Lung (tissue), 12 donors: ENCODE measurements around the gene ACACB. TPM values are rescaled to one million over a fixed set of nuclear protein-coding genes. Genes with fewer than 3 reads are reported as not detected.

Experiments used
- ATAC-seq: fragments of 200-7000 bp; cut with Tn5 transposase; one replicate; pipeline ENCODE4 v1.9.1; 2020; ENCODE audit warnings: moderate number of reproducible peaks; ENCODE audit not compliant: insufficient read depth, low FRiP score
- DNase-seq, 3 donors: peaks; one replicate each; pipeline ENCODE4 v3.0.0-alpha.2; 2013 to 2017
- H3K27ac ChIP-seq, 2 donors: one replicate each; pipeline ENCODE4 v1.5.1; 2013; ENCODE audit warnings: mild to moderate bottlenecking in 2 of 2, moderate library complexity in 2 of 2, control low read depth in 1 of 2, inconsistent platforms in 1 of 2, low read depth in 1 of 2, low read length in 1 of 2
- H3K27me3 ChIP-seq, 3 donors: one replicate each; pipeline ENCODE4 v1.5.1; 2013; ENCODE audit warnings: low read length in 2 of 3; ENCODE audit not compliant: control insufficient read depth in 3 of 3, insufficient read depth in 3 of 3
- H3K36me3 ChIP-seq, 4 donors: one replicate each; pipeline ENCODE4 v1.5.1; 2013; ENCODE audit warnings: low read length in 4 of 4, mild to moderate bottlenecking in 1 of 4, moderate library complexity in 1 of 4; ENCODE audit not compliant: control insufficient read depth in 4 of 4, insufficient read depth in 4 of 4
- H3K4me1 ChIP-seq, 5 donors: one replicate each; pipeline ENCODE4 v1.5.1; 2013; ENCODE audit warnings: low read length in 5 of 5, mild to moderate bottlenecking in 2 of 5, moderate library complexity in 1 of 5; ENCODE audit not compliant: control insufficient read depth in 5 of 5, insufficient read depth in 5 of 5
- H3K4me3 ChIP-seq: one replicate; pipeline ENCODE4 v1.5.1; 2013; ENCODE audit warnings: mild to moderate bottlenecking, control low read depth, moderate library complexity
- H3K9ac ChIP-seq, 2 donors: one replicate each; pipeline ENCODE4 v1.5.1; 2013; ENCODE audit warnings: low read length in 2 of 2, control low read depth in 1 of 2; ENCODE audit not compliant: insufficient read depth in 1 of 2
- H3K9me3 ChIP-seq, 4 donors: one replicate each; pipeline ENCODE4 v1.5.1; 2013; ENCODE audit warnings: low read length in 3 of 4, mild to moderate bottlenecking in 1 of 4, moderate library complexity in 1 of 4; ENCODE audit not compliant: control insufficient read depth in 4 of 4, insufficient read depth in 3 of 4
- CTCF ChIP-seq: IDR thresholded peaks from 2 replicates; pipeline ENCODE4 v1.5.1; 2012; ENCODE audit warnings: mild to moderate bottlenecking; ENCODE audit errors: control extremely low read depth, extremely low read depth
- WGBS, 2 donors: extraction: QIAGEN DNeasy Blood & Tissue Kit; methylation state at CpG; one replicate each; pipeline ENCODE4 v1.1.7; 2013; 5-methylcytosine and 5-hydroxymethylcytosine counted together
- polyA plus RNA-seq, 2 donors: library from polyadenylated mRNA; stranded (reverse); fragments of 200-250 nt; gene quantifications; one replicate each; pipeline ENCODE4 v1.2.1, GENCODE V29; 2013
- total RNA-seq, 2 donors: library from RNA; depleted of rRNA in 1 of 2; stranded (reverse); fragments of >200 nt in 1 of 2; gene quantifications; one replicate each; pipeline ENCODE4 v1.2.1, GENCODE V29; 2014 to 2021
- donor health status: control.
- donor health status: control.
- donor health status: Bipolar disorder and iron deficiency.
- donor health status: healthy.
- donor health status: DM: yes; HTN: yes; CAD: no.

The ACACB gene
- total and polyA plus RNA-seq, 4 donors: 2.9 to 24.5 (median 18.2) TPM

- H3K9me3 ChIP-seq: no peaks in the 10 kb centered on the region
- DNase-seq: no peak
- no peaks in the 10 kb centered on the region for H3K4me1 ChIP-seq
- peaks cover 18 to 33% (median 24%) of the 10 kb centered on the region in 4 donors for H3K36me3 ChIP-seq
- H3K9ac ChIP-seq: no peak overlapping the region
- WGBS, 2 donors: 60 to 67% methylated on average over 4 of the region's 4 CpGs
- H3K27ac ChIP-seq: no peak overlapping the region
- H3K27me3 ChIP-seq: no peaks in the 10 kb centered on the region
- ATAC-seq: no peak
- no peak overlapping the region for H3K4me3 ChIP-seq
- TF ChIP-seq CTCF: no peak
Observed at GRCh38 chr12:109188108-109188712, 71.8 kb downstream of the ACACB start.

GRCh38 chr12:109189291-109189690 is 72.9 kb downstream of the ACACB start:
- TF ChIP-seq CTCF: no peak
- no peak for DNase-seq
- H3K4me1 ChIP-seq: no peaks in the 10 kb centered on the region
- peaks cover 21 to 38% (median 25%) of the 10 kb centered on the region in 4 donors for H3K36me3 ChIP-seq
- no peak overlapping the region for H3K4me3 ChIP-seq
- WGBS, 2 donors: 92 to 95% methylated on average over 8 of the region's 8 CpGs
- no peak overlapping the region for H3K27ac ChIP-seq
- no peak for ATAC-seq
- no peak overlapping the region for H3K9ac ChIP-seq
- no peaks in the 10 kb centered on the region for H3K27me3 ChIP-seq
- no peaks in the 10 kb centered on the region for H3K9me3 ChIP-seq

- TF ChIP-seq CTCF: no peak
Observed at GRCh38 chr12:109191621-109192250, 75.3 kb downstream of the ACACB start.

More at GRCh38 chr12:109191621-109192250, 75.3 kb downstream of the ACACB start:
- H3K9ac ChIP-seq: no peak overlapping the region
- H3K4me1 ChIP-seq: no peaks in the 10 kb centered on the region
- peaks cover 21 to 32% (median 23%) of the 10 kb centered on the region in 4 donors for H3K36me3 ChIP-seq
- no peaks in the 10 kb centered on the region for H3K9me3 ChIP-seq
- H3K27me3 ChIP-seq: no peaks in the 10 kb centered on the region
- DNase-seq (no peak), ATAC-seq (no peak)
- H3K4me3 ChIP-seq: no peak overlapping the region
- H3K27ac ChIP-seq: no peak overlapping the region
- WGBS, 2 donors: 92 to 96% methylated on average over 20 of the region's 20 CpGs
